ENCODE measurements around the gene EPB41L4B. TPM values are rescaled to one million over a fixed set of nuclear protein-coding genes. Genes with fewer than 3 reads are reported as not detected.

Gene EPB41L4B
- polyA plus RNA-seq, 1 donor from 2014 or later: 4.1 TPM

DNA sequence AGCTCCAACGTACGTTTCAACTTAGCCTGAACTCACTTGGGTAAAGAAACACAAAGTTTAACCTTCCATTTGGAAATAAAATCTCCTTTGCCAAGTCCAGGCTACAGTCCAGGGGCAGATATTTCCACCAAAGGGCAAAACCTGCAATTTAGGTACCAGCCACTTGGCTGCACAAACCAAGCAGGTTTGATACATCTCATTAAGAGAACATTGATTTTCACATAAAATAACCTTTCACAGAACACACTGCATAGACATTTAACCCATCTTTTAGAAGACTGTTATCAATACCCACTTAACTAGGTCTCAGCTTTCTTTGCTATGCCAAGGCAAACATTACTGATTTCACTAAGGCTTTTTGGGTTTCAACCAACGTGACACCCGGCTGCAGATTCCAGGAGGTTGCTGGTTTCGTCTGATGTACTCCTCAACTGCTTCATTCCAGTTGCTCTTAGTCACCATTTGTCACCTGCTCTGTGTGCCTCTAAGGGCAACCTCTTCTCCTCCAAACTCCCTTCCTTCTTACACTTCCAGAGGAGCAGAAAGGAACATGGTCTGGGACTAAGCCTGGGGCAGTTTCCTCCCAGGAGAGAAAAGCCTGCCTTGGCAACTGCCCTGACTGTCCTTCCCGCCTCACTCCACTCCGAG, 67.1 kb downstream of the EPB41L4B start:
- Histone ChIP-seq H3K4me3 (ENCODE audit: low read length) (no peak overlapping the region), H3F3A (ENCODE audit: insufficient read depth, low read length, poor library complexity, severe bottlenecking) (no peaks in the 10 kb centered on the region), H4K20me1 (ENCODE audit: insufficient read depth) (no peaks in the 10 kb centered on the region), H2AFZ (ENCODE audit: low read depth, low read length) (no peak overlapping the region), H3K79me2 (replicated peaks; ENCODE audit: insufficient read depth, low read length) (no peaks in the 10 kb centered on the region), H3K27ac (ENCODE audit: low read length) (no peak overlapping the region), H3K9me3 (ENCODE audit: low read length) (no peaks in the 10 kb centered on the region), H3K27me3 (ENCODE audit: insufficient read depth, low read depth, low read length) (no peaks in the 10 kb centered on the region), H3K4me2 (ENCODE audit: low read length) (no peak overlapping the region), H3K36me3 (ENCODE audit: insufficient read depth, low read length) (no peaks in the 10 kb centered on the region), H3K9ac (ENCODE audit: low read length) (no peak overlapping the region), H3K9me2 (ENCODE audit: insufficient read depth, low read length) (no peaks in the 10 kb centered on the region)
- TF ChIP-seq POLR2AphosphoS5 (IDR thresholded peaks at IDR 0.05): no peak
- no peak for TF ChIP-seq MXI1 (conservative IDR thresholded peaks at IDR 0.05; ENCODE audit: poor library complexity, severe bottlenecking)
- no peak for TF ChIP-seq CTCF (IDR thresholded peaks at IDR 0.05; ENCODE audit: poor library complexity, severe bottlenecking)
- no peak for TF ChIP-seq EP300 (conservative IDR thresholded peaks at IDR 0.05; ENCODE audit: poor library complexity, severe bottlenecking)
- no peak for TF ChIP-seq SMC3 (conservative IDR thresholded peaks at IDR 0.05; ENCODE audit: poor library complexity)
- TF ChIP-seq REST (IDR thresholded peaks at IDR 0.05; ENCODE audit: borderline replicate concordance): no peak
- no peak for TF ChIP-seq TAF1 (IDR thresholded peaks at IDR 0.05; ENCODE audit: low read depth)
- no peak for TF ChIP-seq EZH2 (IDR thresholded peaks at IDR 0.05; ENCODE audit: borderline replicate concordance, insufficient read depth, low read length, poor library complexity, severe bottlenecking)
- no peak for TF ChIP-seq RAD21 (conservative IDR thresholded peaks at IDR 0.05)

DNA sequence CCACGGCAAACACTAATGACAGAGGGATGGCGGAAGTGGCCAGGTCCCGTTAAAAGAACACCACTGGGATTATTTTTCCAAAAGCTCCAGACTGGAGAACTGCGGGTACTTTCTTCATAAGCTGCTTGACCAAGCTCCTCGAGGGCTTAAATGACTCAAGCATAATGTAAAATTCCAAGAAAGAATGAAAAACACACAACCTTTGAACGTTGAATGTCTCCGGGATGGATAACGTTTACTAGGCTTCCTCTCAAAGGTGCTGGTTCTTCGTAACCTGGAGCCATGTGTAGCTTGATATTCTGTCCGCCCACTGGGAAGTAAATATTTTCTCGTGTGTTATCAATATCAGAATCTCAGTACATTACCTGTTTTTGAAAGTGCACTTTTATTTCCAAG, 67.6 kb downstream of the EPB41L4B start:
- no peaks in the 10 kb centered on the region for H3K9me3 ChIP-seq (ENCODE audit: low read length)
- H3K79me2 ChIP-seq (replicated peaks; ENCODE audit: insufficient read depth, low read length): no peaks in the 10 kb centered on the region
- no peak overlapping the region for H3K27ac ChIP-seq (ENCODE audit: low read length)
- H3K4me3 ChIP-seq (ENCODE audit: low read length): no peak overlapping the region
- H3K36me3 ChIP-seq (ENCODE audit: insufficient read depth, low read length): no peaks in the 10 kb centered on the region
- TF ChIP-seq EZH2 (IDR thresholded peaks at IDR 0.05; ENCODE audit: borderline replicate concordance, insufficient read depth, low read length, poor library complexity, severe bottlenecking): no peak
- no peaks in the 10 kb centered on the region for H3K9me2 ChIP-seq (ENCODE audit: insufficient read depth, low read length)
- H3K9ac ChIP-seq (ENCODE audit: low read length): no peak overlapping the region
- no peak overlapping the region for H3K4me2 ChIP-seq (ENCODE audit: low read length)
- H2AFZ ChIP-seq (ENCODE audit: low read depth, low read length): no peak overlapping the region
- H3F3A ChIP-seq (ENCODE audit: insufficient read depth, low read length, poor library complexity, severe bottlenecking): no peaks in the 10 kb centered on the region
- H3K27me3 ChIP-seq (ENCODE audit: insufficient read depth, low read depth, low read length): no peaks in the 10 kb centered on the region
- H4K20me1 ChIP-seq (ENCODE audit: insufficient read depth): no peaks in the 10 kb centered on the region

All from neural cell (in vitro differentiated cells).